Measurements from ENCODE around the gene GMDS. TPM values are rescaled to one million over a fixed set of nuclear protein-coding genes. Genes with fewer than 3 reads are reported as not detected.
"Not testable (repeated sequence)": the region's sequence is repeated elsewhere in the genome, so short reads cannot be mapped to it uniquely, and the experiment has no call there.

The GMDS gene
- total RNA-seq, 1 experiment from 2014 or later: 27.6 TPM

DNA sequence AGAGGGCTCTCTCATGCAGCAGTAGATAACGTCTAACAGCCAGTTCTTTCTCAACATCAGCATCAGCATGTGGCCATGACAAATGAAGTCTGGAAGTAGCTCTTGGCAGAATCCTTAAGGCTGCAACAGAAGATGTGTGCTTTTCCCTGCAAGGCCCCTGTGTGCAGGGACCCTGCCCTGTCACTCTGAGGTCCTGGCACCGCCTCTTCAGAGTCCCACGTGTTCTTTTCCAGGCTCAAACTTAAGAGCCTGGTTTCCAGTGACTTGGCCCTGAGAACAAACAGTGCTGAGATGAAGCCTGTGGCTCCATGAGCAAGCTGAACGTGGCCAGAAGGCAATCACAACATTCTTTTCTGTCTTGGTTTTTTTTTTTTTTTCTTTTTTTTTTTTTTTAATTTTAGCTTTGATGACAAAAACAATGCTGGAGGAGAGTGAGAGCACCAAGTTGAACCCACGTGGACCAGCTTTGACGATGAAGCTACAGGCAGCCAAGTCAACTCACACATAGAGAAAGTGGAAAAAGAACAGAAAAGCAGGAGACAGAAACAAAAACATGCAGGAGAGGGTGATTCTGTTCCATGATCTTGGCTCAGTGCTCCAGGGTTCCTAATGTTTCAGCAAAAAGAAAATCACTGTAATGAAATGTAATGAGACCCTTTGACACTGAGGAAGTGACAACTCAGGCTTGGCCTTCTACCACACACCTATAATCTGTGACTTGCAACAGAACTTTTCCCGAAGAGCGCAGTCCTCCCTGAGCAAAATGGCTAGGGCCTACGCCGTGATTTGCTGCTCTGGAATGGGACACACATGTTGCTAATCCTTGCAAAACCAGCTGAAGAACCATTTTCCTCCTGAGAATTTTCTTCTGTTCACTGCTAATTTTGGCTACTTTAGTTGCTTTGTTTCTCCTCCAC is 549.6 kb downstream of the GMDS start:
- DNase-seq: no peak
- Histone ChIP-seq H4K8ac (replicated peaks; ENCODE audit: insufficient read length, low read depth, low read length) (no peak overlapping the region), H2BK12ac (ENCODE audit: insufficient read length, low read depth, low read length) (no peak overlapping the region), H4K5ac (ENCODE audit: insufficient read length, low read depth, low read length) (no peak overlapping the region), H3K23me2 (ENCODE audit: insufficient read length, low read depth, low read length, poor library complexity, severe bottlenecking) (no peaks in the 10 kb centered on the region), H3K23ac (ENCODE audit: insufficient read length, low read depth, low read length) (no peak overlapping the region), H3K4ac (ENCODE audit: low read depth, low read length) (no peak overlapping the region), H3K9me3 (ENCODE audit: control insufficient read depth, low read depth, low read length) (no peaks in the 10 kb centered on the region), H3K9ac (ENCODE audit: extremely low read depth, insufficient read length, low read length) (no peak overlapping the region), H2AFZ (ENCODE audit: low read length) (no peak overlapping the region), H3K4me2 (ENCODE audit: insufficient read depth, insufficient read length, low read length) (no peak overlapping the region), H2BK5ac (ENCODE audit: insufficient read length, low read length) (no peak overlapping the region), H2AK5ac (ENCODE audit: insufficient read length, low read length) (no peak overlapping the region), H2BK120ac (ENCODE audit: low read depth, low read length, poor library complexity, severe bottlenecking) (no peak overlapping the region), H2BK20ac (ENCODE audit: low read depth, low read length, poor library complexity, severe bottlenecking) (no peak overlapping the region), H3K4me1 (ENCODE audit: insufficient read depth, low read length) (no peaks in the 10 kb centered on the region), H3T11ph (ENCODE audit: low read length) (no peak overlapping the region), H3K79me2 (ENCODE audit: insufficient read depth, low read length) (no peaks in the 10 kb centered on the region), H3K27ac (ENCODE audit: insufficient read length, low read depth, low read length) (no peak overlapping the region), H3K18ac (ENCODE audit: insufficient read length, low read depth, low read length) (no peak overlapping the region), H3K79me1 (ENCODE audit: insufficient read depth, low read depth, low read length, poor library complexity, severe bottlenecking) (no peaks in the 10 kb centered on the region), H4K91ac (ENCODE audit: insufficient read length, low read depth, low read length) (no peak overlapping the region), H4K20me1 (ENCODE audit: control insufficient read depth, insufficient read depth, insufficient read length) (no peaks in the 10 kb centered on the region), H3K56ac (ENCODE audit: insufficient read length, low read depth, low read length) (no peak overlapping the region), H2BK15ac (ENCODE audit: low read depth, low read length) (no peak overlapping the region), H3K14ac (ENCODE audit: insufficient read depth, low read length) (no peak overlapping the region), H3K27me3 (ENCODE audit: insufficient read depth, low read length) (no peaks in the 10 kb centered on the region)
- Mint-ChIP-seq H3K4me3 (no peak overlapping the region), H3K27ac (no peak overlapping the region), H3K27me3 (ENCODE audit: low read depth) (peaks cover 1% of the 10 kb centered on the region), H3K9me3 (peaks cover 3% of the 10 kb centered on the region in 2 experiments; a peak in 2 of 5 replicates), H3K4me1 (0 out of 4 replicates have a peak, but pooled peaks cover 0 to 2% of the 10 kb centered on the region in 2 experiments), H3K36me3 (ENCODE audit: insufficient read depth in 1 of 3, low read depth in 3 of 3) (no peaks in the 10 kb centered on the region; a peak in 1 of 7 replicates)
- no CpG with 5 or more reads among the region's 10 CpGs for WGBS (ENCODE audit: extremely low coverage, insufficient read length, low lambda C conversion rate)
- TF ChIP-seq, protein P1, sequence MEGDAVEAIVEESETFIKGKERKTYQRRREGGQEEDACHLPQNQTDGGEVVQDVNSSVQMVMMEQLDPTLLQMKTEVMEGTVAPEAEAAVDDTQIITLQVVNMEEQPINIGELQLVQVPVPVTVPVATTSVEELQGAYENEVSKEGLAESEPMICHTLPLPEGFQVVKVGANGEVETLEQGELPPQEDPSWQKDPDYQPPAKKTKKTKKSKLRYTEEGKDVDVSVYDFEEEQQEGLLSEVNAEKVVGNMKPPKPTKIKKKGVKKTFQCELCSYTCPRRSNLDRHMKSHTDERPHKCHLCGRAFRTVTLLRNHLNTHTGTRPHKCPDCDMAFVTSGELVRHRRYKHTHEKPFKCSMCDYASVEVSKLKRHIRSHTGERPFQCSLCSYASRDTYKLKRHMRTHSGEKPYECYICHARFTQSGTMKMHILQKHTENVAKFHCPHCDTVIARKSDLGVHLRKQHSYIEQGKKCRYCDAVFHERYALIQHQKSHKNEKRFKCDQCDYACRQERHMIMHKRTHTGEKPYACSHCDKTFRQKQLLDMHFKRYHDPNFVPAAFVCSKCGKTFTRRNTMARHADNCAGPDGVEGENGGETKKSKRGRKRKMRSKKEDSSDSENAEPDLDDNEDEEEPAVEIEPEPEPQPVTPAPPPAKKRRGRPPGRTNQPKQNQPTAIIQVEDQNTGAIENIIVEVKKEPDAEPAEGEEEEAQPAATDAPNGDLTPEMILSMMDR (conservative IDR thresholded peaks at IDR 0.05): no peak

DNA sequence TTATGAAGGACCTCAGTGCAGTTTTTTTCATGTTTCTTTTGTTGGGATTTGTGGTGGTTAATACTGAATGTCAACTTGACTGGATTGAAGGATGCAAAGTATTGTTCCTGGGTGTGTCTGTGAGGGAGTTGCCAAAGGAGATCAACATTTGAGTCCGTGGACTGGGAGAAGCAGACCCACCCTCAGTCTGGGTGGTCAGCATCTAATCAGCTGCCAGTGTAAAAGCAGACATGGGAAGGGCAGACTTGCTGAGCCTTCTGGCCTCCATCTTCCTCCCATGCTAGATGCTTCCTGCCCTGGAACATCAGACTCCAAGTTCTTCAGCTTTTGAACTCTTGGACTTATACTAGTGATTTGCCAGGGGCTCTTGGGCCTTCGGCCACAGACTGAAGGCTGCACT is 553.6 kb downstream of the GMDS start:
- not testable (repeated sequence) for H3K27me3 Mint-ChIP-seq (ENCODE audit: low read depth); H3K9ac ChIP-seq (ENCODE audit: extremely low read depth, insufficient read length, low read length); H3K4me3 Mint-ChIP-seq; H3K18ac ChIP-seq (ENCODE audit: insufficient read length, low read depth, low read length); H2BK120ac ChIP-seq (ENCODE audit: low read depth, low read length, poor library complexity, severe bottlenecking); H3K27me3 ChIP-seq (ENCODE audit: insufficient read depth, low read length); H4K20me1 ChIP-seq (ENCODE audit: control insufficient read depth, insufficient read depth, insufficient read length); H2BK20ac ChIP-seq (ENCODE audit: low read depth, low read length, poor library complexity, severe bottlenecking); H3K36me3 Mint-ChIP-seq (ENCODE audit: insufficient read depth in 1 of 3, low read depth in 3 of 3); H2BK5ac ChIP-seq (ENCODE audit: insufficient read length, low read length); H3K79me1 ChIP-seq (ENCODE audit: insufficient read depth, low read depth, low read length, poor library complexity, severe bottlenecking); H4K5ac ChIP-seq (ENCODE audit: insufficient read length, low read depth, low read length); H2AFZ ChIP-seq (ENCODE audit: low read length); H3K4me2 ChIP-seq (ENCODE audit: insufficient read depth, insufficient read length, low read length); H3K9me3 Mint-ChIP-seq; H3K14ac ChIP-seq (ENCODE audit: insufficient read depth, low read length); H3K56ac ChIP-seq (ENCODE audit: insufficient read length, low read depth, low read length); H3K4me1 Mint-ChIP-seq; H3T11ph ChIP-seq (ENCODE audit: low read length); H3K23ac ChIP-seq (ENCODE audit: insufficient read length, low read depth, low read length); H3K9me3 ChIP-seq (ENCODE audit: control insufficient read depth, low read depth, low read length); H4K91ac ChIP-seq (ENCODE audit: insufficient read length, low read depth, low read length); H2AK5ac ChIP-seq (ENCODE audit: insufficient read length, low read length); H3K23me2 ChIP-seq (ENCODE audit: insufficient read length, low read depth, low read length, poor library complexity, severe bottlenecking); DNase-seq; H3K4ac ChIP-seq (ENCODE audit: low read depth, low read length); H2BK15ac ChIP-seq (ENCODE audit: low read depth, low read length); H2BK12ac ChIP-seq (ENCODE audit: insufficient read length, low read depth, low read length); H4K8ac ChIP-seq (replicated peaks; ENCODE audit: insufficient read length, low read depth, low read length); H3K27ac Mint-ChIP-seq; H3K27ac ChIP-seq (ENCODE audit: insufficient read length, low read depth, low read length); H3K79me2 ChIP-seq (ENCODE audit: insufficient read depth, low read length); H3K4me1 ChIP-seq (ENCODE audit: insufficient read depth, low read length)
- no CpG with 5 or more reads among the region's 2 CpGs for WGBS (ENCODE audit: extremely low coverage, insufficient read length, low lambda C conversion rate)
